Measurements from ENCODE around the gene NTM. TPM values are rescaled to one million over a fixed set of nuclear protein-coding genes. Genes with fewer than 3 reads are reported as not detected.

Gene NTM
- total RNA-seq, 1 donor = 52.2 TPM

GRCh38 chr11:132131961-132132360, 761.5 kb downstream of the NTM start:
- no peak for TF ChIP-seq CTCF (IDR thresholded peaks at IDR 0.05; ENCODE audit: insufficient read depth, low read length)
- DNase-seq (ENCODE audit: low read depth) = no peak
- no peak overlapping the region for H3K4me3 ChIP-seq (ENCODE audit: low read depth, low read length)

GRCh38 chr11:132134322-132134721, 763.9 kb downstream of the NTM start:
- H3K4me3 ChIP-seq (ENCODE audit: low read depth, low read length) = no peak overlapping the region
- no peak for TF ChIP-seq CTCF (IDR thresholded peaks at IDR 0.05; ENCODE audit: insufficient read depth, low read length)
- DNase-seq (ENCODE audit: low read depth) = no peak

- H3K4me3 ChIP-seq (ENCODE audit: low read depth, low read length) = no peak overlapping the region
- DNase-seq (ENCODE audit: low read depth) = no peak
- no peak for TF ChIP-seq CTCF (IDR thresholded peaks at IDR 0.05; ENCODE audit: insufficient read depth, low read length)
These were observed 767.0 kb downstream of the NTM start for GRCh38 chr11:132137289-132137980.

GRCh38 chr11:132137981-132138313, 767.5 kb downstream of the NTM start:
- no peak for DNase-seq (ENCODE audit: low read depth)
- TF ChIP-seq CTCF (IDR thresholded peaks at IDR 0.05; ENCODE audit: insufficient read depth, low read length) = no peak
- H3K4me3 ChIP-seq (ENCODE audit: low read depth, low read length) = no peak overlapping the region

- no peak for TF ChIP-seq CTCF (IDR thresholded peaks at IDR 0.05; ENCODE audit: insufficient read depth, low read length)
- DNase-seq (ENCODE audit: low read depth) = no peak
- no peak overlapping the region for H3K4me3 ChIP-seq (ENCODE audit: low read depth, low read length)
These were observed 768.8 kb downstream of the NTM start for GRCh38 chr11:132139181-132139580.

- DNase-seq (ENCODE audit: low read depth) = no peak
- no peak for TF ChIP-seq CTCF (IDR thresholded peaks at IDR 0.05; ENCODE audit: insufficient read depth, low read length)
- no peak overlapping the region for H3K4me3 ChIP-seq (ENCODE audit: low read depth, low read length)
These were observed 769.6 kb downstream of the NTM start for GRCh38 chr11:132140056-132140455.

- DNase-seq (ENCODE audit: low read depth) = no peak
- no peak for TF ChIP-seq CTCF (IDR thresholded peaks at IDR 0.05; ENCODE audit: insufficient read depth, low read length)
These were observed 771.7 kb downstream of the NTM start for GRCh38 chr11:132142121-132142520.

More at GRCh38 chr11:132142121-132142520, 771.7 kb downstream of the NTM start:
- H3K4me3 ChIP-seq (ENCODE audit: low read depth, low read length) = no peak overlapping the region

All from fibroblast of the aortic adventitia (primary cell).